Activated CD4-positive, alpha-beta T cell treated with anti-CD3 and anti-CD28 coated beads for 36 hours (primary cell): ENCODE results near the gene RPH3AL. TPM values are rescaled to one million over a fixed set of nuclear protein-coding genes. Genes with fewer than 3 reads are reported as not detected.
"Not testable (repeated sequence)": the region's sequence is repeated elsewhere in the genome, so short reads cannot be mapped to it uniquely, and the experiment has no call there.

Experiments used
- ATAC-seq: fragments of 200-7000 bp; cut with Tn5 transposase; one replicate; pipeline ENCODE4 v1.10.0; 2021; ENCODE audit warnings: mild to moderate bottlenecking, moderate library complexity
- CTCF ChIA-PET: fragments of 350-600 bp; sonication (Branson Sonifier 250); formaldehyde crosslinking; loops from one replicate; lab custom pipeline; 2021; ENCODE audit warnings: antibody characterized with exemption; lab: Charles Lee
- POLR2A ChIA-PET: fragments of 350-600 bp; sonication (Branson Sonifier 250); formaldehyde crosslinking; loops from one replicate; lab custom pipeline; 2021; ENCODE audit warnings: antibody characterized with exemption, inconsistent platforms; lab: Charles Lee
- DNase-seq: peaks from one replicate; pipeline ENCODE4 v3.0.0-alpha.2; 2020
- H3K27ac Mint-ChIP-seq: one replicate; pipeline ENCODE4 v1.8.0; 2021; ENCODE audit warnings: mixed read lengths
- H3K27me3 Mint-ChIP-seq: one replicate; pipeline ENCODE4 v1.8.0; 2021; ENCODE audit warnings: mixed read lengths
- H3K36me3 Mint-ChIP-seq: one replicate; pipeline ENCODE4 v1.8.0; 2021; ENCODE audit warnings: low read depth, mixed read lengths
- H3K4me1 Mint-ChIP-seq: one replicate; pipeline ENCODE4 v1.8.0; 2021; ENCODE audit warnings: mixed read lengths
- H3K4me3 Mint-ChIP-seq: one replicate; pipeline ENCODE4 v1.8.0; 2021; ENCODE audit warnings: mild to moderate bottlenecking, moderate library complexity, mixed read lengths
- H3K9me3 Mint-ChIP-seq: one replicate; pipeline ENCODE4 v1.8.0; 2021; ENCODE audit warnings: low read depth, mixed read lengths
- intact Hi-C, 2 experiments: fragments of 100-400 bp; cut with DNase I in 1 of 2; cut with micrococcal nuclease in 1 of 2; formaldehyde crosslinking; loops; one replicate each; pipeline versions ENCODE4 v1.14.2 to v1.15.1; 2022 to 2024; cut with DNase I, micrococcal nuclease
- total RNA-seq, 2 experiments: library from RNA; stranded (reverse); gene quantifications; one replicate each; pipeline ENCODE4 v1.2.3, GENCODE V29; 2021

RPH3AL gene
- total RNA-seq, 2 experiments from 2014 or later, result 1.4 to 2.0 TPM

- ChIA-PET CTCF (no interaction called here), POLR2A (no interaction called here)
- Mint-ChIP-seq H3K27me3 (no peaks in the 10 kb centered on the region), H3K27ac (no peak overlapping the region), H3K36me3 (no peaks in the 10 kb centered on the region), H3K4me3 (no peak overlapping the region), H3K4me1 (no peaks in the 10 kb centered on the region), H3K9me3 (no peaks in the 10 kb centered on the region)
- ATAC-seq (no peak), DNase-seq (no peak)
- intact Hi-C loops, result no loop called here
Observed at GRCh38 chr17:245611-246010, 107.0 kb downstream of the RPH3AL start.

DNA sequence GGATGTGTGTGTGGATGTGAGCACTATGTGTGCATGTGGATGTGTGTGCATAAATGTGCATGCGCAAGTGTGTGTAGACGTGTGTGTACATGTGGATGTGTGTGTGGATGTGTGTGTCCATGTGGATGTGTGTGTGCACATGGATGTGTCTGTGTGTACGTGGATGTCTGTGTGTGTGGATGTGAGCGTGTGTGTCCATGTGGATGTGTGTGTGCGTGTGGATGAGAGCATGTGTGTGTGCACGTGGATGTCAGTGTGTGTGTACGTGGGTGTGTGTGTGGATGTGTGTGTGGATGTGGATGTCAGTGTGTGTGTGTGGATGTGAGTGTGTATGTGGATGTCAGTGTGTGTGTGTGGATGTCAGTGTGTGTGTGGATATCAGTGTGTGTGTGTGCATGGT is 107.6 kb downstream of the RPH3AL start:
- Mint-ChIP-seq H3K36me3 (no peaks in the 10 kb centered on the region), H3K27ac (no peak overlapping the region), H3K4me3 (no peak overlapping the region), H3K9me3 (no peaks in the 10 kb centered on the region), H3K4me1 (no peaks in the 10 kb centered on the region), H3K27me3 (no peaks in the 10 kb centered on the region)
- POLR2A ChIA-PET, result no interaction called here
- no peak for DNase-seq
- no peak for ATAC-seq
- CTCF ChIA-PET, result no interaction called here
- intact Hi-C loops, result no loop called here

DNA sequence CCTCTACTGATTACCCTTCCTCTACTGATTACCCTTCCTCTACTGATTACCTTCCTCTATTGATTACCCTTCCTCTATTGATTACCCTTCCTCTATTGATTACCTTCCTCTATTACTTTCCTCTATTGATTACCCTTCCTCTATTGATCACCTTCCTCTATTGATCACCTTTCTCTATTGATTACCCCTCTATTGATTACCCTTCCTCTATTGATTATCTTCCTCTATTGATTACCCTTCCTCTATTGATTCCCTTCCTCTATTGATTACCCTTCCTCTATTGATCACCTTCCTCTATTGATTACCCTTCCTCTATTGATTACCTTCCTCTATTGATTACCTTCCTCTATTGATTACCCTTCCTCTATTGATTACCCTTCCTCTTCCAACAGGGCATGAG is 108.7 kb downstream of the RPH3AL start:
- H3K36me3 Mint-ChIP-seq, H3K4me1 Mint-ChIP-seq, intact Hi-C loops, POLR2A ChIA-PET, H3K27ac Mint-ChIP-seq, DNase-seq, CTCF ChIA-PET, H3K4me3 Mint-ChIP-seq, ATAC-seq, H3K9me3 Mint-ChIP-seq, H3K27me3 Mint-ChIP-seq: not testable (repeated sequence)

- Mint-ChIP-seq H3K36me3 (no peaks in the 10 kb centered on the region), H3K4me1 (no peaks in the 10 kb centered on the region), H3K9me3 (no peaks in the 10 kb centered on the region), H3K27me3 (no peaks in the 10 kb centered on the region), H3K4me3 (no peak overlapping the region), H3K27ac (no peak overlapping the region)
- ChIA-PET POLR2A (no interaction called here), CTCF (no interaction called here)
- ATAC-seq (no peak), DNase-seq (no peak)
- intact Hi-C loops, result no loop called here
Observed at GRCh38 chr17:238964-239259, 113.7 kb downstream of the RPH3AL start.

- CTCF ChIA-PET, result interaction anchor here (0.5 kb wide), 1 partner anchor 10 kb away, joined by 4 read pairs; no protein-coding TSS in a partner anchor
- ATAC-seq, result no peak
- DNase-seq, result no peak
- H3K27me3 Mint-ChIP-seq, result no peaks in the 10 kb centered on the region
- H3K27ac Mint-ChIP-seq, result no peak overlapping the region
- no peak overlapping the region for H3K4me3 Mint-ChIP-seq
- POLR2A ChIA-PET, result no interaction called here
- intact Hi-C loops, result no loop called here
- H3K4me1 Mint-ChIP-seq, result no peaks in the 10 kb centered on the region
- H3K36me3 Mint-ChIP-seq, result no peaks in the 10 kb centered on the region
- H3K9me3 Mint-ChIP-seq, result no peaks in the 10 kb centered on the region
Observed at GRCh38 chr17:238071-238963, 114.3 kb downstream of the RPH3AL start.

- no peaks in the 10 kb centered on the region for H3K27me3 Mint-ChIP-seq
- intact Hi-C loops, result no loop called here
- H3K36me3 Mint-ChIP-seq, result no peaks in the 10 kb centered on the region
- ChIA-PET CTCF (interaction anchor here (0.5 kb wide), 1 partner anchor 10 kb away, joined by 4 read pairs; no protein-coding TSS in a partner anchor), POLR2A (no interaction called here)
- no peak overlapping the region for H3K27ac Mint-ChIP-seq
- H3K4me3 Mint-ChIP-seq, result no peak overlapping the region
- DNase-seq (no peak), ATAC-seq (no peak)
- H3K9me3 Mint-ChIP-seq, result no peaks in the 10 kb centered on the region
- H3K4me1 Mint-ChIP-seq, result no peaks in the 10 kb centered on the region
Observed at GRCh38 chr17:237406-237955, 115.1 kb downstream of the RPH3AL start.

DNA sequence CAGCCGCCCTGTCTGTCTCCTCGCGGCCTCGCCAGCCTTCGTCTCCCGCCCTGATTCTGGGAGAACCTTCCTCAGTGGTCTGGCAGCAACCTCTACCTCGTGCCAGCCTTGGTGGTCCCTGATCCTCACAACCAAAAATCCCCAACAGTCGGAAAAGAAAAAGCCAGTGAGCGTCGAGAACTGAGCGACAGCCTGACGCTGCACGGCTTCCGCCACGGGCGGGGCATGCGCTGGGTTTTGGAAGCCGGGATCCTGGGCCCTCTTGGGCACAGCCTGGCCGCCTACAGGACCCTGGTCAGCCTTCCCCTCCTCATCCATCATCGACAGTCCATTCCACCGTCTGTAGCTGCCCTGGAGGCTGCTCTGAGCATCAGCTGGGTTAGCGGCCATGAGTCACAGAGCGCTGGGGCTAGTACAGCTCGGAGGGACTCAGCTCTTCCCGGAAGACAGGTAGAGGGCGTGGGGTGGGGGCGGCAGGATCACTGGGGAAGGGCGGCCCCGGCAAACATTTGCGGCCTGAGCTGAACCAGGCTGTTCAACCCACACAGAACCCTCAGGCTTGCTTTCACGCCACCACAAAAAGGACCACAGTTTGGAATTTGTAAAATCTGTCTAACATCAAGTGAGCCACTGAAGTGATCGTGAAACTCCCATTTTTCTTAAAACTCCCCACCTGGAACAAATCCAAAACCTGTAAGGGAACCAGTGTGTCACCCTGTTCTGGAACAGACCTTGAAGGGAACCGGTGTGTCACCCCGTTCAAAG is 115.8 kb downstream of the RPH3AL start:
- DNase-seq (no peak), ATAC-seq (no peak)
- H3K36me3 Mint-ChIP-seq, result no peaks in the 10 kb centered on the region
- H3K9me3 Mint-ChIP-seq, result no peaks in the 10 kb centered on the region
- H3K4me1 Mint-ChIP-seq, result no peaks in the 10 kb centered on the region
- H3K27ac Mint-ChIP-seq, result no peak overlapping the region
- intact Hi-C loops, result no loop called here
- POLR2A ChIA-PET, result no interaction called here
- CTCF ChIA-PET, result no interaction called here
- H3K4me3 Mint-ChIP-seq, result no peak overlapping the region
- no peaks in the 10 kb centered on the region for H3K27me3 Mint-ChIP-seq

DNA sequence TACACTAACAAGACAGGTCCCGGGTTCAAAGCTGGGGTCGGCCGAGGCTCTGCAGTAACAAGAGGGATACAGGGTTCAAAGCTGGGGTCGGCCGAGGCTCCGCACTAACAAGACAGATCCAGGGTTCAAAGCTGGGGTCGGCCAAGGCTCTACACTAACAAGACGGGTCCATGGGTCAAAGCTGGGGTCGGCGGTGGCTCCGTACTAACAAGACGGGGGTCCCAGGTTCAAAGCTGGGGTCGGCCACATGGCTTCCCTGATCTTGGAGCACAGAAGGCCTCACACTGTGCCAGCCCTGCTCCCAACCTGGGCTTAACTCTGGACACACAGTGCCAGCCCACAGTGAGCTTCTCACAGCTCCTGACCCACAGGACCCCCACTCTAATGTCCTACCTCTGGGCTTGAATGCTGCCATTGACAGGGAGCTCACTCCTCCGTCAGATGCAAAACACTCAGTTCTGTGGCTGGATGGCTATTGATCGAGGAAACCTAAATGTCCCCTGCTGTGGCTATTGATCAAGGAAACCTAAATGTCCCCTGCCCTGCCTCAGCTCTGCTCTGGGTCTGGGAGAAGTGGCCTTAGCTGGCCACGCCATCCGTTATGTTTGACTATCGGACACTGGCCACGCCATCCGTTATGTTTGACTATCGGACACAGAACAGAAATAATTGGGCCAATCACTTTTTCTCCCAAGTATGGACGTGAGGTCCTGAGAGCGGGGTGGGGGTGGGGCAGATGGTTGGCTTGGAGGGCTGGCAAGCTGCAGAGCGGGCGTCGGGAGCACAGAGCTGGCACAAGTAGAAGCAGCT is 116.6 kb downstream of the RPH3AL start:
- intact Hi-C loops, result no loop called here
- H3K27me3 Mint-ChIP-seq, result no peaks in the 10 kb centered on the region
- DNase-seq (no peak), ATAC-seq (no peak)
- no peaks in the 10 kb centered on the region for H3K4me1 Mint-ChIP-seq
- no peaks in the 10 kb centered on the region for H3K9me3 Mint-ChIP-seq
- H3K36me3 Mint-ChIP-seq, result no peaks in the 10 kb centered on the region
- POLR2A ChIA-PET, result no interaction called here
- H3K27ac Mint-ChIP-seq, result no peak overlapping the region
- H3K4me3 Mint-ChIP-seq, result no peak overlapping the region
- CTCF ChIA-PET, result interaction anchor here (0.6 kb wide), 1 partner anchor 70 kb away, joined by 3 read pairs; no protein-coding TSS in a partner anchor

DNA sequence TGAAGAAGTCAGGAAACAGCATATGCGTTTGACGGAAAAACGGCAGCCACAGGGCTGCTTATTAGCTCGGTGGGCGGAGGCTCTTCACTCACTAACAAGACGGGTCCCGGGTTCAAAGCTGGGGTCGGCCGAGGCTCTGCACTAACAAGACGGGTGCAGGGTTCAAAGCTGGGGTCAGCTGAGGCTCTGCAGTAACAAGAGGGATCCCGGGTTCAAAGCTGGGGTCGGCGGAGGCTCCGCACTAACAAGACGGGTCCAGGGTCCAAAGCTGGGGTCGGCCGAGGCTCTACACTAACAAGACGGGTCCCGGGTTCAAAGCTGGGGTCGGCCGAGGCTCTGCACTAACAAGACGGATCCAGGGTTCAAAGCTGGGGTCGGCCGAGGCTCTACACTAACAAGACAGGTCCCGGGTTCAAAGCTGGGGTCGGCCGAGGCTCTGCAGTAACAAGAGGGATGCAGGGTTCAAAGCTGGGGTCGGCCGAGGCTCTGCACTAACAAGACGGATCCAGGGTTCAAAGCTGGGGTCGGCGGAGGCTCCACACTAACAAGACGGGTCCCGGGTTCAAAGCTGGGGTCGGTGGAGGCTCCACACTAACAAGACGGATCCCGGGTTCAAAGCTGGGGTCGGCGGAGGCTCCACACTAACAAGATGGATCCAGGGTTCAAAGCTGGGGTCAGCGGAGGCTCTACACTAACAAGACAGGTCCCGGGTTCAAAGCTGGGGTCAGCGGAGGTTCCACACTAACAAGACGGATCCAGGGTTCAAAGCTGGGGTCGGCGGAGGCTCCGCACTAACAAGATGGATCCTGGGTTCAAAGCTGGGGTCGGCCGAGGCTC is 117.4 kb downstream of the RPH3AL start:
- H3K4me3 Mint-ChIP-seq, ATAC-seq, H3K27me3 Mint-ChIP-seq, H3K9me3 Mint-ChIP-seq, H3K27ac Mint-ChIP-seq, DNase-seq, H3K4me1 Mint-ChIP-seq, POLR2A ChIA-PET, H3K36me3 Mint-ChIP-seq, intact Hi-C loops: not testable (repeated sequence)
- CTCF ChIA-PET, result interaction anchor here (0.6 kb wide), 1 partner anchor 71 kb away, joined by 3 read pairs; no protein-coding TSS in a partner anchor

DNA sequence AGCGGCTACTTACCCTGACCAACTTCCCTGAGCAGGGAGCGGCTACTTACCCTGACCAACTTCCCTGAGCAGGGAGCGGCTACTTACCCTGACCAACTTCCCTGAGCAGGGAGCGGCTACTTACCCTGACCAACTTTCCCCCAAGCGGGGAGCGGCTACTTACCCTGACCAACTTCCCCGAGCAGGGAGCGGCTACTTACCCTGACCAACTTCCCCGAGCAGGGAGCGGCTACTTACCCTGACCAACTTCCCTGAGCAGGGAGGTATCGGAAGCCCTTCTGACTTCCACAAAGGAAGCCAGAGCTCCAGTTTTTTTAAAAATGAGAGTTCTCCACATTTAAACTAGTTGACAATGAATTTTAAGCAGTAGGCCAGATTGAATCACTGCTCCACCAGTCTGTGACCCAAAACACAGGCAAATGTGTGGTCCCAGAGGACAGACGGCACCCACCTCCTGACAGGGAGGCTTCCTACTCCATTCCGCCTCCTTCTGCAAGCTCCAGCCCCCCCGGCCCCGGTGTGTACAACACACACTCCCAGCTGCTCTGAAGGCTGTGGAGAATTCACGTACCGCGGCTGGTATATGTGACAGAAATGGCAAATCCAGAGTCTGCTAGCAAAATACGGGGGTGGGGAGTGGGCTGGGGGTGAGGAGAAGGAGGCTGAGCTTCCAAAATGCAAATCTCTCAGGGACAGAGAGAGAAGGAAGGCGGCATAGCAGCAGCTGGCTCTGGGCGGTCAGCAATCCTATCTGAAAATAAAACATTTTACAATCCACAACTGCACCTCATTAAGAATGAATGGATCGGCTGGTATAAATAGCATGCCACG is 118.2 kb downstream of the RPH3AL start:
- H3K27me3 Mint-ChIP-seq, DNase-seq, ATAC-seq, H3K4me1 Mint-ChIP-seq, H3K27ac Mint-ChIP-seq, intact Hi-C loops, H3K9me3 Mint-ChIP-seq, POLR2A ChIA-PET, H3K36me3 Mint-ChIP-seq, CTCF ChIA-PET, H3K4me3 Mint-ChIP-seq: not testable (repeated sequence)
